RPMI8226 (cell line): ENCODE data around the gene OR56A1.
"Not testable (repeated sequence)": the region's sequence is repeated elsewhere in the genome, so short reads cannot be mapped to it uniquely, and the experiment has no call there.

Experiments used
- DNase-seq: peaks from one replicate; pipeline ENCODE4 v3.0.0-alpha.2; 2015

Gene OR56A1

DNA sequence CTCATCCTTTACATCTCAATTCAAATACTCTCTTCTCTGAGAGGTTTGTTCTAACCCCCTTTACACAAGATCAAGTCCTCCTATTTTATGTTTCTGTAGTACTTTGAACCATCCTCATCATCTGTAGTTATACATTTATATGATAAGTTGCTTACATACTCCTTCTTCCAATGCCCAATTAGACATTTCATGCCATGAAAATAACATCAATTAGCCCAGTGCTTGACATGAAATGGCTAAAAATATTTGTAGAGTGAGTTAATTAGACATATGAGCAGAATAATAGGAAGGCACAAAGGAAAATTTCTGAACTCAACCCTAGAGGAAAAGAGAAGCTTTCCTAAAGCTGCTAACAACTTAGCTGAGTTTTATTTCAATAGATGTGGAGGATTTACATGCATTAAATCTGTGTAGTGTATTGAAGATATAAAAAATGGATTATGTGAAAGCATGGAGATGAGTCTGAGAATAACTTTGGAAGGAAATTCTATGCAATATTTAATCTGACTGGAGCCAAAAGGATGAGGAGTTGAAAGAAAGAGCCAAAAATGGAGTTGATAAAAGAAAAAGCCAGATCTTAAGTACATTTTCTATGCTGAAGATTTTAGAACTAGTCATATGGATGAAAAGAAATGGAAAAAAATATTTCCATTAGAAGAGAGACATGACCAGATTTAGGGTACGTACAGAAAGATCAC is at the start of gene OR56A1:
OR56A1 (minus strand) TSS at position 51 of the 698 bp plus-strand sequence. CDS start 3,066 bp downstream, outside the sequence.
- DNase-seq, result no peak

GRCh38 chr11:6079463-6079862 is 48.9 kb upstream of the OR56A1 start:
- no peak for DNase-seq

GRCh38 chr11:6077723-6078122 is 47.2 kb upstream of the OR56A1 start:
- no peak for DNase-seq

DNA sequence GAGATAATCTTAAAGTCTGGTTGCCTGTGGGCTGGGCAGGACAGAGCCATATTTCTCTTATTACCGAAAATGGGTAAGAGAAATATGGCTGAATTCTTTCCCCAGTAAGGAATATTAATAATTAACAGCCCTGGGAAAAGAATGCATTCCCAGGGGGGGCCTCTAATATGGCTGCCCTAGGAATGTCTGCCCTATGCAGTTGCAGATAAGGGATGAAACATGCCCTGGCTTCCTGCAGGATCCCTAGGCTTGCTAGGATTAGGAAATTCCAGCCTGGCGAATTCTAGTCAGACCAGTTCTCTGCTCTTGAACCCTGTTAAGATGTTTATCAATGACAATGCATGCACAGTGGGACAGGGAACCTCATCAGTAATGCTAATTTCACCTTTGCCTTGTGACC is 45.9 kb upstream of the OR56A1 start:
- not testable (repeated sequence) for DNase-seq

DNA sequence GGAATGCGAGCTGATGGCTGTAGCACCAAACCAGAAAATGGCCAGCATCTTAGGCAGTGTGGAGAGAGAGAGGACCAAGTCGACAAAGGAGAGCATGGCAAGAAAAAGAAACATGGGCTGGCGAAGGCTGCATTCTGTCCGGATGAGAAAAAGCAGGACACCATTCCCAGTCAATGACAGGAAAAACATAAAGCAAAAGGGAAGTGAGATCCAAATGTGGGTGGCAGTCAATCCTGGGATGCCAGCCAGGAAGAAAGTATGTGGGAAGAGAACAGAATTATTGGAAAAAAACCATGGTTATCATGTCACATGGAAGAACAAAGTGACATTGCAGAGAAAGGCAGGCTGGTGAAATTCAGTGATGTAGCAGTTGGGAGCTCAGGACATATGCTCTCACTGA is 36.9 kb upstream of the OR56A1 start:
- no peak for DNase-seq

- no peak for DNase-seq
Measured at GRCh38 chr11:6062691-6063358, 32.3 kb upstream of the OR56A1 start.

DNA sequence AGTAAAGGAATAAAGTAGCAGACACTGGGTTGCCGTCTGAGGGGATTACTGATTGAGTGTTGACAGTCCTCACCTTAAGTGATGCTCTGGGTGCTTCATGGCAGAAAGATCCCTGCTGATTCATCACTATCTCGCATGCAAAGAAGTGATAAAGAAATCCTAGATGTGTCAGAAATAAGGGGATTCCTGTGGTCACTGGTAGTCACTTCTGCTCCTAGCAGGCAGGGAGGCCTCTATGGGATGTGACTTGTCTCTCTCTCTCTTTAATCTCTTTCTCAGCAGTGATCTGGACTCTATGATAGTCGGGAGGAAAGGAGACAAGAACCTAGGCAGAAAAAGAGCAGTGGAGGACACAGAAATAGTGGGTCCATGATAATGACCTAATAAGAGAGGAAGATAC is 30.9 kb upstream of the OR56A1 start:
- DNase-seq, result no peak

GRCh38 chr11:6057452-6057851 is 26.9 kb upstream of the OR56A1 start:
- no peak for DNase-seq

- no peak for DNase-seq
Measured at GRCh38 chr11:6055569-6055968, 25.0 kb upstream of the OR56A1 start.

DNA sequence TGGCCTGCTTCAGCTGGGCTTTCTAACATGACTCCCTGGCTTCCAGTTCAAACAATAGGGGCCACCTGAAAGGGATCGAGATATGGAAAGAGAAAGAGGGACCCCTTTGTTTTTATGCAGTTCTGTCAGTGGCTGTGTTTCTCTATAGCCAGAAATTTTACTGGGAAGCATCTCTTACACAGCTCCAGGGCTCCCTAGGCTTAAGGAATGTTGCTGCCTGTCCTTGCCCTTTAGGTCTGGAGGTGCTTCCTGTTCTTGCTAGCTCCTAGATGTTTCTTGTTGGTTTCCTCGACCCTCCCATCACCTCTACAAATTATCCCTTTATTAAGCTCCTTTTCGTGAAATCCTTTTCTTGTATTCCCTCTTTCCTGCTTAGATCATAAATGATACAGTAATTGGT is 21.8 kb upstream of the OR56A1 start:
- no peak for DNase-seq

DNA sequence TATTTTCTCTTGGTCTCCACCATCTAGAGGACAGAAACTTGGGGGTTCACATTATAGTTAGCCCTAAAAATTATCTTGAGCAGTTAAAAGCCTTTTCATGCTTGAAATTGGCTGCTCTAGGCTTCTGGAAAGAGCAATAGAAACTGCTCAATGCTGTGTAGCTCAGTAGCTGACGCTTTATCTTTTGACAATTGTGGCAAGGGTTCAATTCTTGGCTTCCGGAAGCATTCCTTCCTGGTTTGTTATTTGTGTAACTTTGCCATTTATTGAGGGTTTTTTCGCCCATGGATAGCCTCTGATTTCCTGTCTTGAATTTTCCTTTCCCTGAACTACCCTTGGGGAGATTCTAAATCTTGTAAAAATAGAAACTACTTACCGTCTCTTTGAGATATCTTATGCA is 10.3 kb upstream of the OR56A1 start:
- DNase-seq, result no peak

DNA sequence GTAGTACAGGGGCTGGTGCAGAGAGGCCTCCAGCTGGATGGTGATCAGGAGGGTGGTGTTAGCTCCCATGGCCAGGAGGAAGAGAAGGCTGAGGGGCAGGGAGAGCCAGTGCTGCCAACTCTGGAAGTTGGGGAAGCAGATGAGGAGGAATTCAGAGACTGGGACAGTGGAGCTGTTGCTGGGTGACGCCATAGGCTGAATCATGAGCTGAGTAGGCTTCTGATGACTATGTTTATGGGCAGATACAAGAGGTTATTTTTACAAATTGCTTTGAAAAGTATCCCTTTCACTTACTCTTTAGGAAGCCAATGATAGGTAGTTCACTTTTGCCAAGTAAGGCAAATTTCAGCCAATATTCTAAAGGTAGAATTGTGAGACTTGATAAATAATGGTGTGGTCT is 3.1 kb downstream of the OR56A1 start:
- DNase-seq, result no peak

DNA sequence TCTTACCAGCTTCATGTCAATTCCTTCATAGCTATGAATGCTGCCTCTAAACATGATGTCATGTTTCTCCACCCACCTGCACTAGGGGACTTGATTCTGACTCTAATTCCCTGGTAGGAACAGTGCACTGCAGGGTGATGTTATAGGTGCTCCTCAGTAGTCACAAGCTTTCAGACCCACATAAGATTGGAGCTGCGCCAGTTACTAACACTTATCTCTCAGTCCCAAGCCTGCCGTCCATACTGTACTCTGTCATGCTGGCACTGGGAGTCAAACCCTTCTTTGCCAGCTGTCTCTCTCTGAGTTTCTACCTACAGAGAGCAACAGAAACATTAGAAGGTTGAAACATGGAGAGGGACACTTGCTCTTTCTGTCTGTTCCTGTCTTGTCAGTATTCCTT is 5.5 kb downstream of the OR56A1 start:
- no peak for DNase-seq

DNA sequence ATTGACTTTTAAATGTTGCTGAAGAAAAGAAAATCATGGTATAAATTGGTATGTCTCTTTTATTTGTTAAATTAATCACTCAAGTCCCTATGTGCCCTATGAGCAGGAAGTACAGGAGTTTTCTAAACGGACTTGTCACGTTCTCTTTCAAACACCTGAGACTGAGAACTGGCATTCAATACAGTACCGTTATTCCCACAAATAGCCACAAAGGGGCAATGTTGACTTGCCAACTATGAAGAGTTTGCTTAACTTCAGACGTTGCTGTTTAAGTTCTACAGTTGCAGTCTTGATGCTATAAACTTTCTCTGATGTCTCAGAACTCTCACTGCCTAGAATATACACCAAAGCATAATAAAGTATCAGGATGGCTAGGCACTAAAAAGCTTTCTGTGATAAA is 7.6 kb downstream of the OR56A1 start:
- peak; percentile 28 for DNase-seq

- DNase-seq, result no peak
Measured at GRCh38 chr11:6013042-6013441, 17.5 kb downstream of the OR56A1 start.

- DNase-seq, result no peak
Measured at GRCh38 chr11:6012035-6012668, 18.4 kb downstream of the OR56A1 start.

DNA sequence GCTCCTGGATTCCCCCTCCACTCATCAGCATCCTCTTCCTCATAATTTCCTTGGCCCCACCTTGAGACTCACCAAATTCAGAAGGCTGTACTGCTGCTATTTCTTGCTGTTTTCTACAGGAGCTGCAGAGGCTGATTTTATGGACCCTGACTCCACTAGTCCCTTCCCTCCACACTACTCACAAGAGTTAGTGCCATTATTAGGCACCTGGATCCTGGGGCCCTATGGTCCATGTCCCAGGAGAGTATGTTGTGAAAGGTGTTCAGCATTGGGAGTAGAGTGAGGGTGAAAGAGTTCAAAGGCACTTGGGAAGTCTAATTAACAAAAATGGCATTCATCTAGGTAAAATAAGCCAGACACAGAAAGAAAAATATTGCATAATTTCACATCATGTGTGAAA is 23.7 kb downstream of the OR56A1 start, which contains the start of gene OR56A4:
OR56A4 (minus strand) TSS at position 101 of the 400 bp plus-strand sequence. CDS start 3,954 bp downstream, outside the sequence.
- DNase-seq, result no peak

GRCh38 chr11:6006395-6006794 is 24.2 kb downstream of the OR56A1 start:
- DNase-seq, result no peak

- no peak for DNase-seq
Measured at GRCh38 chr11:6002202-6002699, 28.3 kb downstream of the OR56A1 start.

- no peak for DNase-seq
Measured at GRCh38 chr11:5994791-5995190, 35.8 kb downstream of the OR56A1 start.

GRCh38 chr11:5992604-5993251 is 37.8 kb downstream of the OR56A1 start:
- DNase-seq, result peak; percentile 3

GRCh38 chr11:5992150-5992549 is 38.4 kb downstream of the OR56A1 start:
- DNase-seq, result no peak

DNA sequence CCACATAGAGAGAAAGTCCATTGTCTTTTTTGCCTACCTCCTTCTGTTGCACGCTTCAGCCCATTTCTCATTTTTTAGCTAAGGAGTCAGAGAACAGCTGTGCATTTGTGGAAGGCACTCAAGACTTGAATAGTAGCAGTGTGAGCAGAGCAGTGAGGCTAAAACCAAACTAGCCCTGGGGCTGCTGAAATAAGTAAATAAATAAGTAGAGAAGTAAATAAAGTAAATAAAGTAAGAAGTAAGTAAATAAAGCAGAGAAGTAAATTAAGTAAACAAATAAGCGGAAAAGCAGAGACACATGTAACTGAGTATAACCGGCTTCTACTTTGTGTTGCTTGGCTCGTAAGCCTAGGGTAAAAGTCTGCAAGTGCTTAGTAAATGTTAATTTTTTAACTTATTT is 41.4 kb downstream of the OR56A1 start:
- DNase-seq, result no peak
